ENCODE measurements around the gene MYO7A.
A peak's percentile ranks its signal among the peaks of the same experiment; 100 is the strongest.

Gene MYO7A

DNA sequence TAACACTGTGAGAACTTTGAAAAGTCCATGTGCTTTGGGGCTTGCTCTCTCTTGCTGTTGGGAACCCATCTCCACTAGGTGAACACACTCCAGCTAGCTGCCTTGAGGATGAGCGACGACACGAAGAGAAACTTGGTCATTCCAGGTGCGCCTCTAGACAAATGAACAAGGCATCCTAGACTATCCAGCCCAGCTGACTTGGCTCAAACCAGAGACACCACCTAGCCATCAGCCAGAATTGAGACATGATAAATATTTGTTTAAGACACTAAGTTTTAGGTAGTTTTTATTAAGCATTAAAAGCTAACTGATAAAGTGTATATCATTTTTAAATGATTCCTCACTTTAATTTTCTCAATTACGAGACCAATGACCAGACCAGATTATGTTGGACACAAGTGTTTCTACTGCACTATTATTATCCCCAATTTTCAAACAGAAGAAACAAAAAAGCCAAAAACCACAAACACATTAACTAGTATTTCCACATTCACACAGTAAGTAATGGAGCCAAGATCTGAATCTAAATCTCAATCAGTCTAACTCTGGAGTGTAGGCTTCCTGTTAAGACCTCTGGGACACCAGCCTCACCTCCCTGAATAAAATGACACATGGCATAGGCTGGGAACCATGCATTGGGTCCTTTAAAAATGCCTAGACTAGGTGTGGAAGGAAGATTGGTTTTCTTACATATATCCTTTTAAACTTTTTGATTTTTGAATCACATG lies 103.0 kb downstream of the MYO7A start:
- DNase-seq = no peak

DNA sequence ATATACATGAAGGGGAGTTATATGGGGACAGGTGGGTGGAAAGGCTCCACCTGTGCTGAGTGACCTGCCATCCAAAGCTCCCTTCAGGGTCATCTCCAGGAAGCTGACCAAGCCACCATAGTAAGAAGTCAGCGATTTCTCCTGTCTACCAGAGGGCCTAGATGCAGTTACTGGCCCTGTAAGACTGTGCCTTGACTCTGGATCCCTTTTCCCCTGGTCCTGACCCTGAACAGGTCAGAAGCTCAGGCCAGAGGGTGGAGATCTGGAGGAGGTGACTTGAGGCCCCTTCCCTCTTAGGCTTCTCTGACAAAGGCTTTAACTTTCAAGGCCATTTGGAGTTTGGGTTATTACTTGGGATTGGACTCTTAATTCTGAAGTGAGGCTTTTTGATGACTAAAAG lies 103.8 kb downstream of the MYO7A start:
- no peak for DNase-seq

DNA sequence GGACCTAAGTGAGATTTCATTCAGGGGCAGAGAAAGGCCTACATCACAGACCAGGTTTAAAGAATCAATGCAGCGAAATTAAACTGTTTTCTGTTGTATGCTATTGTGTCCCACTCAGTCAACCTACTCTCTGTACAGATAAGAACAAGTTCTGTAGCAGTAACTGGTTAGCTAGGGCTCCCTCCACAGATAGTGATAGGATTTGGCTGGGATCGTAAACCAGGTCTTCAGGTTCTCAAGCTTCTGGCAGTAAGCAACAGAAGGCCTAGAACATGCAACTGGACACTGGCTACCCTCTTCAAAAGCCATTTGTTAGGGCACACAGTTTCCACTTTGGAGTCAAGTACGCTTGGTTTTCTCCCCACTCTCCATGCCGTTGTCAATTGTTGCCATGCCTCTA lies 104.2 kb downstream of the MYO7A start:
- no peak for DNase-seq

DNA sequence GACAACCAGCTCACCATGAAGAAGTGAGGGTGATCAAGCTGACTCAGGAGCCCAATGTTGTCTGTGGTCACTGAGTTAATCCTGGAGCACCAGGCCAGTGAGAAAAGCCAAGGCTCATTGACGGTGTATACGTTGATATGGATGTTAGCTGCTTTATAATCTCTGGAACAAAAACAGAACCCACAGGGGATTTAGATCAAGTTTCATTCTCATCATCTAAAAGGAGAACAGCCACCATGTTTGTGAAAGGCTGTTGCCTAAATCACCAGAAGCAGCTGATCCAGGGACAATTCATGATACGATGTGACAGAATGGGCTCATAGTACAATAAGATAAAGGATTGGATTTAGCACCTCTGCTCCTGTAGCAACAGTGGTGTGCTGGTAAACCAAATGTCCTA lies 105.0 kb downstream of the MYO7A start:
- no peak for DNase-seq

DNA sequence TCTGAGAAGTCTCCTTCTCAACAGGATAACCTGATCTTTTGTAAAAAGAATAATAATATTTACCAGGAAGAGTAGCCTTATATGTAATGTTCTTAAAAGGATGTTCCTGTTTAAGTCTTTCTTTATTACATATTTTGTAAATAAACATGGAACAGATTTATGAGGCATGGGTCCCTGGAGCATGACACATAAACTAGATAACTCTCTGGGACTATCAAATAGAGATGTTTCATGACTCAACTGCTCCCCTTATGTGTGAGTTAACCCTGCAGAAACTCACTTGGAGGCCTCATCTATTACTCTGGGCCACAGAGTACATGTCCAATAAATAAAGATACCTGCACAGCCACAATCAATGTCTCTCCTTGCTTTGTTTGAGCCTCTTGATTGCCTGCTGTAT lies 108.9 kb downstream of the MYO7A start:
- no peak for DNase-seq

DNA sequence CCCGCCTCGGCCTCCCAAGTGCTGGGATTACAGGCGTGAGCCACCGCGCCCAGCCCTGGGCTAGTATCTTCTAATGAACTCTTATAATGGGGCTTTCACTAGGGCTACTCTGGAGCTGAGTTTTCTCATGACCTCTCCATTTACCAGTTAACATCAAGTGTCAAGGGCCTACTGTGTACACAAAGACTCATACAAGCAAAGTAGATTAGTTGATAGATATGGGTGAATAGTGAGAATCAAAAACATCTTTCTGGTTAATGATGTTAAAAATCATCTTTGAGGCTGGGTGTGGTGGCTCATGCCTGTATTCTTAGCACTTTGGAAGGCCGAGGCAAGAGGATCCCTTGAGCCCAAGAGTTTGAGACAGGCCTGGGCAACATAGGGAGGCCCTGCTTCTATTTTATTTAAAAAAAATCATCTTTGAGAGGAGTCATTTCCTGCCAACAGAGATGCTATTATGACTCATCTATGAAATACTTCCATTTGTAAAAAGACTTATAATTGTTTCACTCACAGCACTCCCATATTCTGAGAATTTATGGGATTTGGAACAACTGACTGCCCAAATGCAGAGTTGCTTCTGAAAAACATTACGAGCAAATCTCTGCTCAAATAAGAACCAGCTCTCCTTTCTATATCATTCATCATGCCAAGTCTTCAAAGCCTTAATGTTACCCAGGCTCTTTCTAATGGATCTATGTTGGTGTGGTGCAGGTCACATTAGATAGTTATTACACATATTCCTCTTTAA lies 116.4 kb downstream of the MYO7A start:
- peak; percentile 2 for DNase-seq

DNA sequence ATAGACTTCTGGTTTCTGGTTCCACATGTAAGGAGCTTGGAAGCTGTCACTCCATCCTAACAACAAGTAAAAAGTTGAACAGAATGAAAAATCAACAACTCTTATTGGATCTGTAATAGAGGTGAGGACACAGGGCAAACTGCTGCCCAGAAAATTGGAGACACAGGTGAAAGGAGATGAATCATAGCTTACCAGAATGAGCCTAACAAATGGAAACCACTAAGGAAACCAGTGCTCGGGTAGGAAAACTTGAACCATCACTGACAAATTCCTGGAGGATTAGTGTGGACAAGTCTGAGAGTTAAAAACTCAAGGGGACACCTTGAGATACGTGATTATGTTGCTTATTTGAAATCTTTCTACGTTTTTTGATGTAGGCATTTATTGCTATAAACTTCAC lies 121.4 kb downstream of the MYO7A start:
- DNase-seq = no peak

DNA sequence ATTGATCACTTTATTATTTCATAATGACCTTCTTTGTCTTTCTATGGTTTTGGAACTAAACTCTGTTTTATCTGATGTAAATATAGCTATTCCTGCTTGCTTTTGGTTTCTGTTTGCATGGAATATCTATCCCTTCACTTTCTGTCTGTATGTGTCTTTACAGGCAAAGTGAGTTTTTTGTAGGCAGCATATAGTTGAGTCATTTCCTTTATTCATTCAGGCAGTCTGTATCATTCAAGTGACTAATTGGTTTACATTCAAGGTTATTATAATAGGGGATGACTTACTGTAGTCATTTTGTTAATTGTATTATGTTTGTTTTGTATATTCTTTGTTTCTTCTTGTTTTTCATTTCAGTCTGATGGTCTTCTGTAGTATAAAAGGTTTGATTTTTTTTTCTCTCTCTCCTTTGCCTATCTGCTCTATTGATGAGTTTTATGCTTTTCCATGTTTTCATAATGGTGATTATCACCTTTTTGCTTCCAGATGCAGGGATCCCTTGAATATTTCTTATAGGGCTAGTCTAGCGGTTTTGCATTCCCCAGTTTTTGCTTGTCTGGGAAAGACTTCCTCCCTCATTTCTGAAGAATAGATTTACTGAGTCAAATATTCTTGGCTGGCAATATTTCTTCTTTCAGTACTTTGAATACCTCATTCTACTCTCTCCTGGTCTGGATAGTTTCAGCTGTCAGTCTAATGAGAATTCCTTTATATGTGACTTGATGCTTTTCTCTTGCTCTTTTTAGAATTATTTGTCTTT lies 123.0 kb downstream of the MYO7A start:
- peak; percentile 46 for DNase-seq

DNA sequence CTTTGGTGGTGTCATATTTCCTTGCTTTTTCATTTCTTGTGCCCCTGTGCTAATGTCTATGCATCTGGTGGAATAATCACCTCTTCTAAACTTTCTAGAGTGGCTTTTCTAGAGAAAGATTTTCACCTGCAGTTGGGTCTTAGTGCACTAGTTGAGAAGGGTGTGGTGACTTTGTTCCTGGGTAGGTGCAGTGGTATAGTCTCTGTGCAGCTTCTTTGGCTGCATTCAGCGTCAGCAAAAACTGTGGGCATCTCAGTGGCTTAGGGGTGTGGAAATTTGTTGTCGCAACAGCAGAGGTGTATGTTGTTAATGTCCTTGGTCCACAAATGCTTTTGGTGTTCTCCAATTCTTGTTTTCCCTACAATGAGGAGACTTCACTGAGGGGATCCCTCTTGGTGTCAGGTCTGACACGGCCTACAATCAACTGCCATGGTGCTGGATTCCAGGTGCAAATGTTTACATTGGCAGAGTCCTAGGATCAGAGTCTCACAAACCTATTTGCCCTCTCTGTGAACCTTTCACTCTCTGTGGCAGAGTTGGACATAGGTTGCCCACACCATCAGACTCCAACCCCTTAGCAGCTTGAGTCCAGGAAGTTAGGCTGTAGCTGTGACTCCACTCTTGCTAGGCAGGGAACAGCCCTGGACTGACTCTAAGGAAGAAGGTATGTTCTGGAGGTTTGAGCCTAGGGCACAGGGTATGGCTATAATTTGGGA lies 124.7 kb downstream of the MYO7A start:
- no peak for DNase-seq

DNA sequence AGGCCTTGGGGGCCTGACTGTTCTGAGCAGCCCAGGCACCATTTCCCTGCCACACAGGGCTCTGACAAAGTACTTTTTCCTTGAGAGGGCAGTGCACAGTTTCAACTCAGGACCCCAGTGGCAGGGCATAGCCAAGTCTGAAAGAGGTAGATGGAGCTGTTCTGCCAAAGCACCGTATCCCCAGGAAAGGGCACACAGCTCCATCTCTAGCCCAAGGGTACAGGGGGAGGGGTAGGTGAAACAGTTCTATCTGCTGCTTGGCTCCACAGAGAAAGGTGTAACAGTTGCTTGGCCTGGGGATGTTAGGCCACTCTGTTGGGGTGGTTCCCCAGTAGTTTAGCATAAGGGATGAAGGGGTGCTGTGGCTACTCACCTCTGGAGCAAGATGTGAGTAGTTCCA lies 125.6 kb downstream of the MYO7A start:
- DNase-seq = no peak

DNA sequence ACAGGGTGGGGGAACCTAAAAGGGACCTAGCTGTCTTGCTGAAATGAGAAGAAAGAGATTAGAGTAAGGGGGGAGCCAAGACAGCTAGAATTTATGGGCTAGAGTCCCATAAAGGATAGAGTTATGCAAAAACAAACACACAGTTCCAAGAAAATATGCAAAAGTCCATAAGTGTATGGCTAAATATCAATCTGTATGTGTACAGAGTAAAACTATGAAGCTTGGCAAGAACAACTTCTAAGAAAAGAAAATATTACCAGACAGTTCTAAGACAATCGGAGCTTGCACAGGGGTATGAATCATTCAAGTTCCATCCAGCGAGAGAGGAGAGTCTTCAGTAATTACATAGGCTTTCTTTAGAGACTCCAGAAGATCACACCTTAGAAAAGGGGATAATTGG lies 131.6 kb downstream of the MYO7A start:
- DNase-seq = no peak

DNA sequence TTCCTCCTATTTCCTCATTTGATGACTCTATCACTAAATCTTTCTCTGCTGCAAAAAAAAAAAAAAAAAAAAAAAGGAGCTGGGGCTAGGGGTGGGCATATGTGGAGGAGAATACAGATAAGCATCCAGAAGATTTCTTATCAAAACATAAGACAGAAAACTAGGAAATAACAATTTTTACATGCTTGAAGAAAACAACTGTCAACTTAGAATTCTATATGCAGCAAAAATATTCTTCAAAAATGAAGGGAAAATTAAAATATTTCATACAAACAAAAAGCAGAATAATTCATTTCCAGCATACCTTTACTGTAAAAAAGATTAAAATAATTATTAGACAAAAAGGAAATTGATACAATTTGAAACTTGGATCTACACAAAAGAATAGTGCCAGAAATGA lies 134.8 kb downstream of the MYO7A start:
- DNase-seq = no peak

Measured in activated CD4-positive, alpha-beta T cell treated with anti-CD3 and anti-CD28 coated beads, Interleukin-10, Interleukin-2, amounts not matched to agents 100 ng/mL and 50 ng/mL, durations not matched to agents 16 hours and 8 hours (primary cell).